GM12874 (cell line): ENCODE measurements around the gene ESYT3.

Source experiments
- TF ChIP-seq, protein P1 (sequence below): IDR thresholded peaks from 2 replicates; pipeline ENCODE4 v1.5.1; 2011; ENCODE audit warnings: low read depth, mild to moderate bottlenecking, control low read depth, low read length, moderate library complexity; ENCODE audit not compliant: insufficient read depth

Gene ESYT3

GRCh38 chr3:138432576-138433240, 1.7 kb upstream of the ESYT3 start:
- TF ChIP-seq, protein P1, sequence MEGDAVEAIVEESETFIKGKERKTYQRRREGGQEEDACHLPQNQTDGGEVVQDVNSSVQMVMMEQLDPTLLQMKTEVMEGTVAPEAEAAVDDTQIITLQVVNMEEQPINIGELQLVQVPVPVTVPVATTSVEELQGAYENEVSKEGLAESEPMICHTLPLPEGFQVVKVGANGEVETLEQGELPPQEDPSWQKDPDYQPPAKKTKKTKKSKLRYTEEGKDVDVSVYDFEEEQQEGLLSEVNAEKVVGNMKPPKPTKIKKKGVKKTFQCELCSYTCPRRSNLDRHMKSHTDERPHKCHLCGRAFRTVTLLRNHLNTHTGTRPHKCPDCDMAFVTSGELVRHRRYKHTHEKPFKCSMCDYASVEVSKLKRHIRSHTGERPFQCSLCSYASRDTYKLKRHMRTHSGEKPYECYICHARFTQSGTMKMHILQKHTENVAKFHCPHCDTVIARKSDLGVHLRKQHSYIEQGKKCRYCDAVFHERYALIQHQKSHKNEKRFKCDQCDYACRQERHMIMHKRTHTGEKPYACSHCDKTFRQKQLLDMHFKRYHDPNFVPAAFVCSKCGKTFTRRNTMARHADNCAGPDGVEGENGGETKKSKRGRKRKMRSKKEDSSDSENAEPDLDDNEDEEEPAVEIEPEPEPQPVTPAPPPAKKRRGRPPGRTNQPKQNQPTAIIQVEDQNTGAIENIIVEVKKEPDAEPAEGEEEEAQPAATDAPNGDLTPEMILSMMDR: no peak

GRCh38 chr3:138433892-138434275, 532 bp upstream of the ESYT3 start:
- TF ChIP-seq, protein P1: no peak

- TF ChIP-seq, protein P1: no peak
Observed at GRCh38 chr3:138434875-138435772, 708 bp downstream of the ESYT3 start.

DNA sequence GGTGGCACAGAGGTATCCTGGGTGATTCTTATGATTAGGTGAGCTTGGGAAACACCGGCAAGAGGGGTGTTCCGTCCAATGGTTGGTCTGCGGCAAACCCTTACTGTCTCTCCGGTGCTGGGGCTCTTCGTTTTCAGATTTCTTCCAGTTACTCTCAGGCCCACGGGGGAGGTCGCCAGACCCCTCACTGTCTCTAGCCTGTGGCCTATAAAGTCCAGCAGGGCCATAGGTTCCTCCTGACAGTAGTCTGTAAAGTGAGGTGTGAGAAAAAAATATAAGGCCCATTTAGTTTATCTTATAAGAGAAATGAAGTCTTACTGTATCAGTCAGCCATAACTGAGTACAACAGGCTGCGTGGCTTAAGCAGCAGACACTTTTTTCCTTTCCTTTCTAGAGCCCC, 1.4 kb downstream of the ESYT3 start:
- TF ChIP-seq, protein P1: no peak

- TF ChIP-seq, protein P1: no peak
Observed at GRCh38 chr3:138437281-138437680, 2.9 kb downstream of the ESYT3 start.

GRCh38 chr3:138438896-138439295, 4.5 kb downstream of the ESYT3 start:
- TF ChIP-seq, protein P1: no peak

DNA sequence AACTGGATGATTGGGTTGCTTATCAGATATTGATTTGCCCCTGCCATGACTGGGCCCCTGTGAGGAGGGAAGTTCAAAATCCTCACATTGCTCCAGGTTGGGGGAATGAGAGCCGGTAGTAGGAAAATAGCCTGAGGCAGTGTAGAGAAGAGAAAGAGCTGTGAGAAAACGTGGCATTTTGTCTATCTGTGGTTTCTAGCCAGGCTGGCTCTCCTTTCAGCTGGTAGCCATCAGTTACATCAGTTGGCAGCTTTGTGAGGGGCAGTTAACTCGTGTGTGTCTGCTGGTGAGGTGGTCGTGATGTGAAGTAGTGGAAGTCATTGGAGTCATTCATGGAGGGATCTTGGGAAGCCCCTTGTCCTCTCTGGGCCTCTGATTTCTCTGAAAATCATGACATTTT, 5.2 kb downstream of the ESYT3 start:
- TF ChIP-seq, protein P1: no peak
